ENCODE results near the gene EMID1.

The EMID1 gene

GRCh38 chr22:29171721-29172120 is 34.0 kb upstream of the EMID1 start:
- Histone ChIP-seq H3K27ac (ENCODE audit: low read depth, low read length) (no peak overlapping the region), H3K9me3 (ENCODE audit: control insufficient read depth in 5 of 5, low read length in 5 of 5) (peaks cover 7 to 25% (median 15%) of the 10 kb centered on the region in 5 donors), H3K9ac (ENCODE audit: low read length in 5 of 5) (no peak overlapping the region), H3K36me3 (ENCODE audit: control insufficient read depth in 5 of 5, insufficient read depth in 5 of 5, low read length in 5 of 5) (no peaks in the 10 kb centered on the region), H3K27me3 (ENCODE audit: control insufficient read depth in 5 of 5, insufficient read depth in 4 of 5, low read length in 5 of 5) (no peaks in the 10 kb centered on the region), H3K4me1 (ENCODE audit: control insufficient read depth in 5 of 5, insufficient read depth in 5 of 5, low read length in 5 of 5) (no peaks in the 10 kb centered on the region), H3K4me3 (ENCODE audit: low read depth in 1 of 5, low read length in 5 of 5) (no peak overlapping the region)

DNA sequence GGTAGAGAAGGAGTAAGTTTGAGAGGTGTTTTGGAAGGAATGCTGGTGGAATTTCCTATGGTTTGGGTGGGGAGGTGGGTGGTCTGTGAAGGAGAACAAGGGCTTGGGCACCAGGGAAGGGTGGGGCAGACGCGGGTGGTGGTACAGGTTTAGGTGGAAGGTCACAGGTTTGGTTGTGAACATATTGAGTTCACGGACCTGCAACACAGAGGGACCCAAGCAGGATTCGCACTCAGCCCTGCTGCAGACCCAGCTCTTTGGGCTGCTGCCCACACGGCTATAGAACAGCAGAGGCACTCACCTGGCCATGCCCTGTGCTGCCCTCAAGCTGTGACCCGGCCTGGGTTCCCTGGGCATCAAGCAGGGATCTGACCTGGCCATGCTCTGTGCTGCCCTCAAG is 33.5 kb upstream of the EMID1 start:
- Histone ChIP-seq H3K27ac (ENCODE audit: low read depth, low read length) (no peak overlapping the region), H3K27me3 (ENCODE audit: control insufficient read depth in 5 of 5, insufficient read depth in 4 of 5, low read length in 5 of 5) (no peaks in the 10 kb centered on the region), H3K4me1 (ENCODE audit: control insufficient read depth in 5 of 5, insufficient read depth in 5 of 5, low read length in 5 of 5) (no peaks in the 10 kb centered on the region), H3K4me3 (ENCODE audit: low read depth in 1 of 5, low read length in 5 of 5) (no peak overlapping the region), H3K9ac (ENCODE audit: low read length in 5 of 5) (no peak overlapping the region), H3K36me3 (ENCODE audit: control insufficient read depth in 5 of 5, insufficient read depth in 5 of 5, low read length in 5 of 5) (no peaks in the 10 kb centered on the region), H3K9me3 (ENCODE audit: control insufficient read depth in 5 of 5, low read length in 5 of 5) (peaks cover 7 to 25% (median 15%) of the 10 kb centered on the region in 5 donors)

GRCh38 chr22:29175312-29175835 is 30.3 kb upstream of the EMID1 start:
- Histone ChIP-seq H3K9ac (ENCODE audit: low read length in 5 of 5) (no peak overlapping the region), H3K27me3 (ENCODE audit: control insufficient read depth in 5 of 5, insufficient read depth in 4 of 5, low read length in 5 of 5) (no peaks in the 10 kb centered on the region), H3K36me3 (ENCODE audit: control insufficient read depth in 5 of 5, insufficient read depth in 5 of 5, low read length in 5 of 5) (no peaks in the 10 kb centered on the region), H3K9me3 (ENCODE audit: control insufficient read depth in 5 of 5, low read length in 5 of 5) (peaks cover 7 to 25% (median 15%) of the 10 kb centered on the region in 5 donors), H3K27ac (ENCODE audit: low read depth, low read length) (no peak overlapping the region), H3K4me1 (ENCODE audit: control insufficient read depth in 5 of 5, insufficient read depth in 5 of 5, low read length in 5 of 5) (no peaks in the 10 kb centered on the region), H3K4me3 (ENCODE audit: low read depth in 1 of 5, low read length in 5 of 5) (no peak overlapping the region)

DNA sequence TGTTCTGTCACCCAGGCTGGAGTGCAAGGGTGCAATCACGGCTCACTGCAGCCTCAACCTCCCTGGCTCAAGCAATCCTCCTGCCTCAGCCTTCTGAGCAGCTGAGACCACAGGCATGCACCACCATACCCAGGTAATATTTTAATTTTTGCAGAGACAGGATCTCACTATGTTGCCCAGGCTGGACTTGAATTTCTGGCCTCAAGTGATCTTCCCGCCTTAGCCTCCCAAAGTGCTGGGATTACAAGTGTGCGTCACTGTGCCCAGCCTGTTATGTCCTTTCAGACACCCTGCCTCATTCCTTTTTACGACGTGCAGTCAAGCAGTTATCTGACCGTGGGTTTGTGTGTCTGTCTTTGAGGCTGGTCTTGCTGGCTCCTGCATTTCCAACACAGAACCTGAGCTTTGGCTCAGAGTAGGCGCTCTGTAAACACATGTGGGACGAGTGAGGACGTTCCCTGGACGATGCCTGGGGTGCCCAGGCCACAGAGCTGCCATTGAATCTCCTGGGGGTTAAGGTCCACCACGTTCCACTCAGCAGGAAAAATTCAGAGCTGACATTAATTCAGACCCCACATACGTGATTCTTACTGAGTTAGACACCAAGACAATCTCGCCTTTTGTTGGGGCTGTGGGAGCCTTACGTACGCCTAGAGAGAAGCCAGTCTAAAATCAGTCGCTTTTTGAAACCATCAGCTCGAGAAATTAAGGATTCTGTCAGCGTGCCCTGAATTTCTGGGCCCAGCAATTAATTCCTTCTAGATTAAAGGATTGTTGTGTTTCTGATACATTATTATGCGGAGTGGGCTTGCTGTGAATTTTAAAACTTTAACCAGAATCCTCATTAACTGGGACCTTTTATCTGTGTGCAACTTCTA is 21.5 kb upstream of the EMID1 start:
- H3K9ac ChIP-seq (ENCODE audit: low read length in 5 of 5) = no peak overlapping the region
- no peak overlapping the region for H3K27ac ChIP-seq (ENCODE audit: low read depth, low read length)
- no peaks in the 10 kb centered on the region for H3K36me3 ChIP-seq (ENCODE audit: control insufficient read depth in 5 of 5, insufficient read depth in 5 of 5, low read length in 5 of 5)
- no peak overlapping the region for H3K4me3 ChIP-seq (ENCODE audit: low read depth in 1 of 5, low read length in 5 of 5)
- no peaks in the 10 kb centered on the region for H3K4me1 ChIP-seq (ENCODE audit: control insufficient read depth in 5 of 5, insufficient read depth in 5 of 5, low read length in 5 of 5)
- no peaks in the 10 kb centered on the region for H3K27me3 ChIP-seq (ENCODE audit: control insufficient read depth in 5 of 5, insufficient read depth in 4 of 5, low read length in 5 of 5)
- peaks cover 0 to 2% (median 0%) of the 10 kb centered on the region in 5 donors for H3K9me3 ChIP-seq (ENCODE audit: control insufficient read depth in 5 of 5, low read length in 5 of 5)

DNA sequence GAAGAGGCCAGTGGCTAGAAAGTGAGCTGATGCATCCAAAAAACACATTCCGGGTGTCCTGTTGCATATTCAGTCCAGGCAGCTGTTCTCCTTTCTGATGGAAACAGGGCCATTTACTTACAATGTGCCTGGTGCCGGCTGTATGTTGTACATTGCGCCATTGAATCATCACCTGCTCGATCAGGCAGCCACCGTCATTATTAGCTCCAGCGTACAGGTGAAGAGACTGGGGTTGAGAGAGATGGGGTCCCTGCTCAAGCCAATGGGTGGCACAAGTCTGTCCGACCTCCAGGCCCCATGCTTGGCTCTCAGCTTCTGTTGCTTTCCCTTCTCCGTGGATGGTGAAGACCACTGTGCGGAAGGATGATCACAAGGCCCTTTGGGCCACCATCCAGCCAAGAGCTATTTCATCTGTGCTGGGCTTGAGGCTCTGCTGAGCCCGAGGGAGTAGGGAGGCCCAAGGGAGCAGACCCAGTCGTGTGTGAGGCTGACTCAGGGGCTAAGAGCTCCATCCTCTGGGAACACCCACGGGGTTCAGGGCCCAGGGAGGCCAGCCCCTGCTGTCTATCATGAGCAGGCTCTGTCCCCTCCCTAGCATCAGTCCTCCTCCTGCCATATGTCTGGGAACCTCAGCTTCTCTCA is 20.7 kb upstream of the EMID1 start:
- Histone ChIP-seq H3K4me1 (ENCODE audit: control insufficient read depth in 5 of 5, insufficient read depth in 5 of 5, low read length in 5 of 5) (no peaks in the 10 kb centered on the region), H3K36me3 (ENCODE audit: control insufficient read depth in 5 of 5, insufficient read depth in 5 of 5, low read length in 5 of 5) (no peaks in the 10 kb centered on the region), H3K4me3 (ENCODE audit: low read depth in 1 of 5, low read length in 5 of 5) (no peak overlapping the region), H3K9me3 (ENCODE audit: control insufficient read depth in 5 of 5, low read length in 5 of 5) (peaks cover 0 to 2% (median 0%) of the 10 kb centered on the region in 5 donors), H3K27me3 (ENCODE audit: control insufficient read depth in 5 of 5, insufficient read depth in 4 of 5, low read length in 5 of 5) (no peaks in the 10 kb centered on the region), H3K27ac (ENCODE audit: low read depth, low read length) (no peak overlapping the region), H3K9ac (ENCODE audit: low read length in 5 of 5) (no peak overlapping the region)

GRCh38 chr22:29186302-29186701 is 19.4 kb upstream of the EMID1 start:
- Histone ChIP-seq H3K27me3 (ENCODE audit: control insufficient read depth in 5 of 5, insufficient read depth in 4 of 5, low read length in 5 of 5) (no peaks in the 10 kb centered on the region), H3K4me3 (ENCODE audit: low read depth in 1 of 5, low read length in 5 of 5) (no peak overlapping the region), H3K9me3 (ENCODE audit: control insufficient read depth in 5 of 5, low read length in 5 of 5) (peaks cover 0 to 2% (median 0%) of the 10 kb centered on the region in 5 donors), H3K4me1 (ENCODE audit: control insufficient read depth in 5 of 5, insufficient read depth in 5 of 5, low read length in 5 of 5) (no peaks in the 10 kb centered on the region), H3K9ac (ENCODE audit: low read length in 5 of 5) (no peak overlapping the region), H3K36me3 (ENCODE audit: control insufficient read depth in 5 of 5, insufficient read depth in 5 of 5, low read length in 5 of 5) (no peaks in the 10 kb centered on the region), H3K27ac (ENCODE audit: low read depth, low read length) (no peak overlapping the region)

DNA sequence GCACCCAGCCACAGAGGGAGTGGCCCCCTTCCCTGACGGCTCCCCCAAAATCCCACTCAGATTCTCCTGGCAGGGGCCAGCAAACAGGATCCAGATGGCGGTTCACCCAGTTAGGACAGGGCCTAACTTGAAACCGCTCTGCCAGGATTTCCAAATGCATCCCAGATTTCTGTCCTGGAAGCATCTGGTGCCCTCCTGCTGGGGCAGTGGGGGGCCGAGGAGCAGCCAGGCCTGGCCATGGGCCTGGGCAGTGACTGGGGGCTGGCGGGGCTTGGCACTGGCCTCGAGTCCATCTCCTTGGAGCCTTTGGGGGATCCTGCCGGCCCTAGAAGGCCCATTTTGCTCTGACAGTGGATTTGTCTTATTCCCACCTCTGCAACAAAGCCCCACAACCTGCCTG is 17.9 kb upstream of the EMID1 start:
- H3K4me1 ChIP-seq (ENCODE audit: control insufficient read depth in 5 of 5, insufficient read depth in 5 of 5, low read length in 5 of 5) = peaks cover 0 to 4% (median 0%) of the 10 kb centered on the region in 5 donors
- H3K36me3 ChIP-seq (ENCODE audit: control insufficient read depth in 5 of 5, insufficient read depth in 5 of 5, low read length in 5 of 5) = no peaks in the 10 kb centered on the region
- no peak overlapping the region for H3K9ac ChIP-seq (ENCODE audit: low read length in 5 of 5)
- H3K27me3 ChIP-seq (ENCODE audit: control insufficient read depth in 5 of 5, insufficient read depth in 4 of 5, low read length in 5 of 5) = no peaks in the 10 kb centered on the region
- peaks cover 0 to 2% (median 0%) of the 10 kb centered on the region in 5 donors for H3K9me3 ChIP-seq (ENCODE audit: control insufficient read depth in 5 of 5, low read length in 5 of 5)
- no peak overlapping the region for H3K27ac ChIP-seq (ENCODE audit: low read depth, low read length)
- H3K4me3 ChIP-seq (ENCODE audit: low read depth in 1 of 5, low read length in 5 of 5) = no peak overlapping the region

GRCh38 chr22:29190051-29190450 is 15.6 kb upstream of the EMID1 start:
- peaks cover 0 to 4% (median 0%) of the 10 kb centered on the region in 5 donors for H3K9me3 ChIP-seq (ENCODE audit: control insufficient read depth in 5 of 5, low read length in 5 of 5)
- H3K9ac ChIP-seq (ENCODE audit: low read length in 5 of 5) = no peak overlapping the region
- no peaks in the 10 kb centered on the region for H3K36me3 ChIP-seq (ENCODE audit: control insufficient read depth in 5 of 5, insufficient read depth in 5 of 5, low read length in 5 of 5)
- H3K4me1 ChIP-seq (ENCODE audit: control insufficient read depth in 5 of 5, insufficient read depth in 5 of 5, low read length in 5 of 5) = peaks cover 0 to 4% (median 0%) of the 10 kb centered on the region in 5 donors
- H3K4me3 ChIP-seq (ENCODE audit: low read depth in 1 of 5, low read length in 5 of 5) = no peak overlapping the region
- H3K27ac ChIP-seq (ENCODE audit: low read depth, low read length) = no peak overlapping the region
- H3K27me3 ChIP-seq (ENCODE audit: control insufficient read depth in 5 of 5, insufficient read depth in 4 of 5, low read length in 5 of 5) = no peaks in the 10 kb centered on the region

- H3K4me3 ChIP-seq (ENCODE audit: low read depth in 1 of 5, low read length in 5 of 5) = no peak overlapping the region
- no peaks in the 10 kb centered on the region for H3K36me3 ChIP-seq (ENCODE audit: control insufficient read depth in 5 of 5, insufficient read depth in 5 of 5, low read length in 5 of 5)
- H3K9ac ChIP-seq (ENCODE audit: low read length in 5 of 5) = no peak overlapping the region
- H3K27me3 ChIP-seq (ENCODE audit: control insufficient read depth in 5 of 5, insufficient read depth in 4 of 5, low read length in 5 of 5) = no peaks in the 10 kb centered on the region
- H3K9me3 ChIP-seq (ENCODE audit: control insufficient read depth in 5 of 5, low read length in 5 of 5) = peaks cover 0 to 4% (median 0%) of the 10 kb centered on the region in 5 donors
- H3K27ac ChIP-seq (ENCODE audit: low read depth, low read length) = no peak overlapping the region
- H3K4me1 ChIP-seq (ENCODE audit: control insufficient read depth in 5 of 5, insufficient read depth in 5 of 5, low read length in 5 of 5) = peaks cover 0 to 4% (median 0%) of the 10 kb centered on the region in 5 donors
Observed at GRCh38 chr22:29190918-29191317, 14.8 kb upstream of the EMID1 start.

DNA sequence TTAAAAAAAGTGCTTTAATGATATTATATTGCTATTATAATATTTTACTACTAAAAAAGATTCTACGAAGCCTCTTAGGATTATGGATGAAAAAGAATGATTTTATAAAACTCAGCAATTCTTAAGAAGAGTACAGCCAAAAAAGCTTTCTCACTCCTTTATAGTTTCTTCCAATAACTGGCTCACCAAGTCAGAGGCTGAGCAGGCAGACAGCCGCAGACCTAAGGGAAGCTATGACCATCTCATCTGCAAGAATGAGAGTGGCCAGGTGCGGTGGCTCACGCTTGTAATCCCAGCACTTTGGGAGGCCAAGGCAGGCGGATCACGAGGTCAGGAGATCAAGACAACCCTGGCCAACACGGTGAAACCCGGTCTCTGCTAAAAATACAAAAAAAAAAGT is 12.7 kb upstream of the EMID1 start:
- Histone ChIP-seq H3K4me3 (ENCODE audit: low read depth in 1 of 5, low read length in 5 of 5) (no peak overlapping the region), H3K9ac (ENCODE audit: low read length in 5 of 5) (no peak overlapping the region), H3K4me1 (ENCODE audit: control insufficient read depth in 5 of 5, insufficient read depth in 5 of 5, low read length in 5 of 5) (peaks cover 0 to 4% (median 0%) of the 10 kb centered on the region in 5 donors), H3K27me3 (ENCODE audit: control insufficient read depth in 5 of 5, insufficient read depth in 4 of 5, low read length in 5 of 5) (no peaks in the 10 kb centered on the region), H3K27ac (ENCODE audit: low read depth, low read length) (no peak overlapping the region), H3K36me3 (ENCODE audit: control insufficient read depth in 5 of 5, insufficient read depth in 5 of 5, low read length in 5 of 5) (no peaks in the 10 kb centered on the region), H3K9me3 (ENCODE audit: control insufficient read depth in 5 of 5, low read length in 5 of 5) (peaks cover 0 to 2% (median 0%) of the 10 kb centered on the region in 5 donors)

Measured in subcutaneous abdominal adipose tissue (tissue), 5 donors.